AG09309 (cell line): ENCODE data around the gene HECW1.
"Not testable (repeated sequence)": the region's sequence is repeated elsewhere in the genome, so short reads cannot be mapped to it uniquely, and the experiment has no call there.

Source experiments
- DNase-seq: peaks from one replicate; pipeline ENCODE4 v3.0.0-alpha.2; 2010; ENCODE audit warnings: low read depth
- H3K4me3 ChIP-seq: 2 replicates; pipeline ENCODE4 v1.5.1; 2011; ENCODE audit warnings: mild to moderate bottlenecking, low read depth, low read length, moderate library complexity; ENCODE audit not compliant: control insufficient read depth
- CTCF ChIP-seq: IDR thresholded peaks from 2 replicates; pipeline ENCODE4 v1.5.1; 2011; ENCODE audit warnings: mild to moderate bottlenecking, low read depth, low read length, inconsistent platforms; ENCODE audit not compliant: insufficient read depth, control insufficient read depth; ENCODE audit errors: missing control alignments

HECW1 gene

GRCh38 chr7:43112459-43112940, at the start of gene HECW1:
TSS of gene HECW1 (plus strand) at chr7:43112647. CDS start at chr7:43243906, 131,259 bp downstream.
- H3K4me3 ChIP-seq = peak within 1 kb of the TSS; percentile 46
- no peak for TF ChIP-seq CTCF
- no peak for DNase-seq

GRCh38 chr7:43071604-43072003, 40.8 kb upstream of the HECW1 start:
- no peak overlapping the region for H3K4me3 ChIP-seq
- TF ChIP-seq CTCF = peak; percentile 38
- no peak for DNase-seq

GRCh38 chr7:43072530-43072929, 39.9 kb upstream of the HECW1 start:
- H3K4me3 ChIP-seq = no peak overlapping the region
- no peak for TF ChIP-seq CTCF
- no peak for DNase-seq

- H3K4me3 ChIP-seq, DNase-seq: not testable (repeated sequence)
Observed at GRCh38 chr7:43073811-43074210, 38.6 kb upstream of the HECW1 start.

DNA sequence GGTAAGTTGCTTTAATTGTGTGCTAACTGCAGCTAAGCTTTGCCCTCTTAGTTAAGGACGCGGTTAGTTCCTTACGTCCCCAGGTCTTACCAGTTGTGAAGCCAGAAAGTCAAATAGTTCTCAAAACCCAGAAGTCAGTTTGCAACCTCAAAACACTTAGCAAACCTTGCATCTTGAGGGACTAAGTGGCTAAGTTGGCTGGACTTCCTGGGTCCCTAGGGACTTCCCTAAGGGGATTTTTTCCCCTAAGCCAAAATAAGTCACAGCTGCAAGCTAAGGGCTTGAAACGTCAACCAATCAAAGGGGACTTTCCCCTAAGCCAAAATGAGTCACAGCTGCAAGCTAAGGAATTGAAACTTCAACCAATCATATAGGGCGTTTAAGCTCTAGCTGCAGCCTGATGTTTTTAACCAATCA, 36.2 kb upstream of the HECW1 start:
- TF ChIP-seq CTCF = no peak
- no peak overlapping the region for H3K4me3 ChIP-seq
- DNase-seq = no peak

DNA sequence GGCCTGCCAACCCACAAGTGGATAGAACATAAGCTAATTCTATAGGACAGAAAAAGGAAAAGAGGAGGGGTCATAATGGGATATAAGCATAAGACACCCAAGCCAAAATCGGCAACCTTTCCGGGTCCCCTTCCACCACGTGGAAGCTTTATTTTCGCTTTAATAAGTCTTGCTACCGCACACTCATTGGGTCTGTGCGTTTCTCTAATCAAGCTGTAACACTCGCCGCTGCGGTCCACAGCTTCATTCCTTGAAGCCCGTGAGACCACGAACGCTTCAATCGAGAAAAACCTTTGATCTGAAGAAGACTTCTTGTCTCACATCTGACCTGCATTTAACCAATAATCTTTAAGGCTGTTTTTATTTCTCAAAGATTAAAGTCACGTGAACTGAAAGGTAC, 35.8 kb upstream of the HECW1 start:
- TF ChIP-seq CTCF = no peak
- no peak overlapping the region; the same call in 1 of the 2 replicates for H3K4me3 ChIP-seq
- DNase-seq = no peak

GRCh38 chr7:43077285-43077684, 35.2 kb upstream of the HECW1 start:
- no peak for TF ChIP-seq CTCF
- no peak overlapping the region for H3K4me3 ChIP-seq
- DNase-seq = no peak
